HG03196 (cell line): ENCODE measurements around the gene TEDC1.

Source experiments
- ATAC-seq: cut with Tn5 transposase; IDR thresholded peaks from one replicate; pipeline ENCODE4 v1.9.1; 2021; ENCODE audit not compliant: unreplicated experiment

Gene TEDC1

GRCh38 chr14:105517096-105517495, 26.1 kb downstream of the TEDC1 start:
- ATAC-seq = no peak

GRCh38 chr14:105519946-105520698, 29.1 kb downstream of the TEDC1 start:
- no peak for ATAC-seq

- no peak for ATAC-seq
Observed at GRCh38 chr14:105525326-105525725, 34.3 kb downstream of the TEDC1 start.

GRCh38 chr14:105525861-105526775, 35.1 kb downstream of the TEDC1 start, which contains the start of gene TMEM121:
TMEM121 (plus strand) TSS chr14:105526583; CDS start chr14:105528835, 2,252 bp downstream.
- no peak for ATAC-seq

GRCh38 chr14:105526776-105527380, 35.8 kb downstream of the TEDC1 start:
- ATAC-seq = no peak

GRCh38 chr14:105527381-105527825, 36.4 kb downstream of the TEDC1 start:
- ATAC-seq = no peak

GRCh38 chr14:105527826-105528585, 37.0 kb downstream of the TEDC1 start:
- no peak for ATAC-seq

- no peak for ATAC-seq
Observed at GRCh38 chr14:105528586-105529318, 37.7 kb downstream of the TEDC1 start.

GRCh38 chr14:105529319-105529568, 38.2 kb downstream of the TEDC1 start:
- ATAC-seq = no peak

- ATAC-seq = no peak
Observed at GRCh38 chr14:105529569-105530284, 38.7 kb downstream of the TEDC1 start.

GRCh38 chr14:105530285-105531087, 39.4 kb downstream of the TEDC1 start:
- no peak for ATAC-seq

GRCh38 chr14:105531088-105531893, 40.2 kb downstream of the TEDC1 start:
- ATAC-seq = no peak

- ATAC-seq = no peak
Observed at GRCh38 chr14:105531894-105532623, 41.0 kb downstream of the TEDC1 start.

GRCh38 chr14:105532735-105533141, 41.7 kb downstream of the TEDC1 start:
- ATAC-seq = no peak

GRCh38 chr14:105533391-105533790, 42.3 kb downstream of the TEDC1 start:
- ATAC-seq = no peak

- ATAC-seq = no peak
Observed at GRCh38 chr14:105533811-105534498, 42.9 kb downstream of the TEDC1 start.

GRCh38 chr14:105534586-105534985, 43.5 kb downstream of the TEDC1 start:
- no peak for ATAC-seq
